ENCODE data around the gene GEMIN7. TPM values are rescaled to one million over a fixed set of nuclear protein-coding genes. Genes with fewer than 3 reads are reported as not detected.

The GEMIN7 gene
- total RNA-seq, 1 donor from 2014 or later: 15.9 TPM

GRCh38 chr19:45121827-45122345, 42.8 kb downstream of the GEMIN7 start:
- H3K9me3 ChIP-seq (replicated peaks): no peaks in the 10 kb centered on the region
- peaks cover 3% of the 10 kb centered on the region for H3K36me3 ChIP-seq
- no peak overlapping the region for H3K27ac ChIP-seq (replicated peaks)
- DNase-seq: no peak
- TF ChIP-seq, protein P1, sequence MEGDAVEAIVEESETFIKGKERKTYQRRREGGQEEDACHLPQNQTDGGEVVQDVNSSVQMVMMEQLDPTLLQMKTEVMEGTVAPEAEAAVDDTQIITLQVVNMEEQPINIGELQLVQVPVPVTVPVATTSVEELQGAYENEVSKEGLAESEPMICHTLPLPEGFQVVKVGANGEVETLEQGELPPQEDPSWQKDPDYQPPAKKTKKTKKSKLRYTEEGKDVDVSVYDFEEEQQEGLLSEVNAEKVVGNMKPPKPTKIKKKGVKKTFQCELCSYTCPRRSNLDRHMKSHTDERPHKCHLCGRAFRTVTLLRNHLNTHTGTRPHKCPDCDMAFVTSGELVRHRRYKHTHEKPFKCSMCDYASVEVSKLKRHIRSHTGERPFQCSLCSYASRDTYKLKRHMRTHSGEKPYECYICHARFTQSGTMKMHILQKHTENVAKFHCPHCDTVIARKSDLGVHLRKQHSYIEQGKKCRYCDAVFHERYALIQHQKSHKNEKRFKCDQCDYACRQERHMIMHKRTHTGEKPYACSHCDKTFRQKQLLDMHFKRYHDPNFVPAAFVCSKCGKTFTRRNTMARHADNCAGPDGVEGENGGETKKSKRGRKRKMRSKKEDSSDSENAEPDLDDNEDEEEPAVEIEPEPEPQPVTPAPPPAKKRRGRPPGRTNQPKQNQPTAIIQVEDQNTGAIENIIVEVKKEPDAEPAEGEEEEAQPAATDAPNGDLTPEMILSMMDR (IDR thresholded peaks at IDR 0.05; ENCODE audit: borderline replicate concordance): no peak
- no peak overlapping the region for H3K4me3 ChIP-seq
- intact Hi-C loops (cut with micrococcal nuclease): no loop called here
- H3K27me3 ChIP-seq (ENCODE audit: low read depth): no peaks in the 10 kb centered on the region
- H3K4me1 ChIP-seq: peaks cover 24% of the 10 kb centered on the region

GRCh38 chr19:45122832-45123231, 43.8 kb downstream of the GEMIN7 start:
- peaks cover 9% of the 10 kb centered on the region for H3K36me3 ChIP-seq
- H3K4me1 ChIP-seq: peaks cover 15% of the 10 kb centered on the region
- no peaks in the 10 kb centered on the region for H3K9me3 ChIP-seq (replicated peaks)
- no peak overlapping the region for H3K27ac ChIP-seq (replicated peaks)
- intact Hi-C loops (cut with micrococcal nuclease): no loop called here
- H3K4me3 ChIP-seq: no peak overlapping the region
- TF ChIP-seq, protein P1 (IDR thresholded peaks at IDR 0.05; ENCODE audit: borderline replicate concordance): no peak
- no peak for DNase-seq
- H3K27me3 ChIP-seq (ENCODE audit: low read depth): no peaks in the 10 kb centered on the region

DNA sequence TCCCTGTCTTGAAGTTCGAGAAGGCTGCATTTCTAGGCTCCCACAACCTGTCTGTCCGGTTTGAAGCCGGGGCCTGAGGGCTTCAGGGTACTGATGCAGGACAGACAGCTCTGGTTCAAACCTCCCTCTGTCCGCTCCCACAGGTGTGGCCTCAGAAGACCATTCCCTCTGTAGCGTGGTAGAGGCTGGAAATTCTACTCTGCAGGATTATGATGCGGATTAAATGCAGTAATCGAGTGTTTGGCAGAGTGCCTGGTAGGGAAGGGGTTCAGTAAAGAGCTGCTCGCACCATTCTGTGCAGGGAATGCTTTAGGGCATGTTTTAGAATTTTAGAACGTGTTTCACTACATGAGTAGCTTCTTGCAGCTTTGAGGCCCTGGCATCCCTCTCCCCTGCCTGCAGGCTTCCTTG, 44.4 kb downstream of the GEMIN7 start:
- intact Hi-C loops (cut with micrococcal nuclease): no loop called here
- H3K36me3 ChIP-seq: peaks cover 9% of the 10 kb centered on the region
- TF ChIP-seq, protein P1 (IDR thresholded peaks at IDR 0.05; ENCODE audit: borderline replicate concordance): no peak
- no peaks in the 10 kb centered on the region for H3K27me3 ChIP-seq (ENCODE audit: low read depth)
- no peak overlapping the region for H3K4me3 ChIP-seq
- no peaks in the 10 kb centered on the region for H3K9me3 ChIP-seq (replicated peaks)
- H3K4me1 ChIP-seq: peaks cover 9% of the 10 kb centered on the region
- no peak overlapping the region for H3K27ac ChIP-seq (replicated peaks)
- no peak for DNase-seq

- TF ChIP-seq, protein P1 (IDR thresholded peaks at IDR 0.05; ENCODE audit: borderline replicate concordance): no peak
- DNase-seq: no peak
- intact Hi-C loops (cut with micrococcal nuclease): no loop called here
- no peak overlapping the region for H3K4me3 ChIP-seq
- no peaks in the 10 kb centered on the region for H3K9me3 ChIP-seq (replicated peaks)
- no peak overlapping the region for H3K27ac ChIP-seq (replicated peaks)
- no peaks in the 10 kb centered on the region for H3K27me3 ChIP-seq (ENCODE audit: low read depth)
- peaks cover 5% of the 10 kb centered on the region for H3K4me1 ChIP-seq
- peaks cover 14% of the 10 kb centered on the region for H3K36me3 ChIP-seq
Measured at GRCh38 chr19:45124021-45124420, 45.0 kb downstream of the GEMIN7 start.

- H3K36me3 ChIP-seq: peaks cover 14% of the 10 kb centered on the region
- no peaks in the 10 kb centered on the region for H3K27me3 ChIP-seq (ENCODE audit: low read depth)
- intact Hi-C loops (cut with micrococcal nuclease): no loop called here
- no peak for DNase-seq
- no peak overlapping the region for H3K27ac ChIP-seq (replicated peaks)
- no peak overlapping the region for H3K4me3 ChIP-seq
- TF ChIP-seq, protein P1 (IDR thresholded peaks at IDR 0.05; ENCODE audit: borderline replicate concordance): no peak
- H3K4me1 ChIP-seq: peaks cover 5% of the 10 kb centered on the region
- H3K9me3 ChIP-seq (replicated peaks): no peaks in the 10 kb centered on the region
Measured at GRCh38 chr19:45125360-45125759, 46.3 kb downstream of the GEMIN7 start.

All from left ventricle myocardium inferior (tissue), 1 donor.